Activated naive CD8-positive, alpha-beta T cell treated with anti-CD3 and anti-CD28 coated beads, Interleukin-2, amount 50 U/mL, for 16 hours (primary cell): Measurements from ENCODE around the gene USP36.
"Not testable (repeated sequence)": the region's sequence is repeated elsewhere in the genome, so short reads cannot be mapped to it uniquely, and the experiment has no call there.

Experiments
- DNase-seq: peaks from one replicate; pipeline ENCODE4 v3.0.0-alpha.2; 2020; ENCODE audit warnings: low read depth, low spot score

The USP36 gene

GRCh38 chr17:78872486-78872885 is 31.9 kb upstream of the USP36 start:
- DNase-seq = no peak

- no peak for DNase-seq
Measured at GRCh38 chr17:78870621-78871020, 30.0 kb upstream of the USP36 start.

GRCh38 chr17:78868391-78868790 is 27.8 kb upstream of the USP36 start:
- DNase-seq = no peak

GRCh38 chr17:78867046-78867445 is 26.4 kb upstream of the USP36 start:
- DNase-seq = not testable (repeated sequence)

- DNase-seq = no peak
Measured at GRCh38 chr17:78865682-78866390, 25.2 kb upstream of the USP36 start.

- DNase-seq = no peak
Measured at GRCh38 chr17:78864117-78864516, 23.5 kb upstream of the USP36 start.

GRCh38 chr17:78862073-78863023 is 21.7 kb upstream of the USP36 start:
- DNase-seq = no peak

- DNase-seq = no peak
Measured at GRCh38 chr17:78861229-78861628, 20.6 kb upstream of the USP36 start.

- no peak for DNase-seq
Measured at GRCh38 chr17:78859051-78859450, 18.4 kb upstream of the USP36 start.

GRCh38 chr17:78857266-78857665 is 16.7 kb upstream of the USP36 start:
- no peak for DNase-seq

- DNase-seq = no peak
Measured at GRCh38 chr17:78855561-78856165, 15.0 kb upstream of the USP36 start.

GRCh38 chr17:78854508-78854907 is 13.9 kb upstream of the USP36 start:
- DNase-seq = no peak

- DNase-seq = no peak
Measured at GRCh38 chr17:78853926-78854394, 13.3 kb upstream of the USP36 start.

- DNase-seq = no peak
Measured at GRCh38 chr17:78852709-78853121, 12.1 kb upstream of the USP36 start.

- no peak for DNase-seq
Measured at GRCh38 chr17:78849026-78849425, 8.4 kb upstream of the USP36 start.

GRCh38 chr17:78847052-78847451 is 6.4 kb upstream of the USP36 start:
- no peak for DNase-seq

GRCh38 chr17:78844301-78845005 is 3.8 kb upstream of the USP36 start:
- no peak for DNase-seq

GRCh38 chr17:78842881-78843565 is 2.4 kb upstream of the USP36 start:
- DNase-seq = no peak

GRCh38 chr17:78840530-78840779 is 159 bp downstream of the USP36 start:
- no peak for DNase-seq

GRCh38 chr17:78839762-78840529 is 668 bp downstream of the USP36 start:
- peak; percentile 22 for DNase-seq
